Testis (tissue), 3 donors: ENCODE measurements around the gene RNU1-3. TPM values are rescaled to one million over a fixed set of nuclear protein-coding genes. Genes with fewer than 3 reads are reported as not detected.
"Not testable (repeated sequence)": the region's sequence is repeated elsewhere in the genome, so short reads cannot be mapped to it uniquely, and the experiment has no call there.

Source experiments
- DNase-seq: peaks from one replicate; pipeline ENCODE4 v3.0.0-alpha.2; 2019
- H3K27ac ChIP-seq, 2 donors: fragments of 200-600 bp; sonication (generic); one replicate each; pipeline ENCODE4 v1.5.1; 2019
- H3K27me3 ChIP-seq: fragments of 200-600 bp; sonication (generic); one replicate; pipeline ENCODE4 v1.5.1; 2019
- H3K36me3 ChIP-seq: fragments of 200-600 bp; sonication (generic); one replicate; pipeline ENCODE4 v1.5.1; 2017; ENCODE audit warnings: low read depth; ENCODE audit errors: missing control alignments
- H3K4me1 ChIP-seq: fragments of 200-600 bp; sonication (generic); one replicate; pipeline ENCODE4 v1.5.1; 2019
- H3K4me3 ChIP-seq, 2 donors: fragments of 200-600 bp; sonication (generic); one replicate each; pipeline ENCODE4 v1.5.1; 2017 to 2019
- H3K9me3 ChIP-seq: fragments of 200-600 bp; sonication (generic); one replicate; pipeline ENCODE4 v1.5.1; 2017
- CTCF ChIP-seq, 3 experiments: fragments of 450-650 bp in 2 of 3; fragments of 200-600 bp in 1 of 3; sonication (generic) in 1 of 3; IDR thresholded peaks; one replicate each; pipeline ENCODE4 v1.5.1; 2016 to 2019; ENCODE audit warnings: antibody characterized with exemption in 3 of 3, mild to moderate bottlenecking in 2 of 3, moderate library complexity in 1 of 3
- POLR2A ChIP-seq: fragments of 450-650 bp; IDR thresholded peaks from one replicate; pipeline ENCODE4 v1.6.1; 2017; ENCODE audit warnings: antibody characterized with exemption, mild to moderate bottlenecking, moderate library complexity
- WGBS, 2 donors: methylation state at CpG; one replicate each; pipeline ENCODE4 v1.1.5; 2018; 5-methylcytosine and 5-hydroxymethylcytosine counted together
- intact Hi-C: fragments of 100-400 bp; cut with DNase I; formaldehyde crosslinking; loops from one replicate; pipeline ENCODE4 v1.15.1; 2023; ENCODE audit warnings: low total_unique reads
- polyA plus RNA-seq: library from polyadenylated mRNA; stranded (reverse); fragments of 350-450 nt; fragmentation: Illumina TruSeq; extraction: RNeasy Lipid Tissue Mini Kit (QIAGEN cat#74804); gene quantifications from one replicate; pipeline ENCODE4 v1.2.3, GENCODE V29; 2014; ENCODE audit warnings: low read depth, low replicate concordance; ENCODE audit not compliant: insufficient read depth
- total RNA-seq, 2 donors: library from RNA; depleted of rRNA; stranded (reverse); fragments of >200 nt; gene quantifications; one replicate each; pipeline ENCODE4 v1.2.3, GENCODE V29; 2016

The RNU1-3 gene
- total and polyA plus RNA-seq, 3 donors from 2014 or later: under 0.01 to 18.9 (median under 0.01) TPM

- H3K36me3 ChIP-seq, H3K9me3 ChIP-seq, intact Hi-C loops, H3K4me3 ChIP-seq, H3K27me3 ChIP-seq, H3K27ac ChIP-seq, H3K4me1 ChIP-seq: not testable (repeated sequence)
- DNase-seq: peak; percentile 12
- WGBS, 2 donors: 81 to 85% methylated on average over 6 of the region's 6 CpGs
Measured at GRCh38 chr1:16637941-16638778, 28.6 kb downstream of the RNU1-3 start.

GRCh38 chr1:16636551-16637195 lies 30.1 kb downstream of the RNU1-3 start:
- DNase-seq: peak; percentile 13
- H3K27ac ChIP-seq, H3K4me1 ChIP-seq, H3K4me3 ChIP-seq, H3K27me3 ChIP-seq, H3K9me3 ChIP-seq, intact Hi-C loops, H3K36me3 ChIP-seq: not testable (repeated sequence)
- 88 to 89% methylated on average over 10 of the region's 10 CpGs for WGBS, 2 donors

- H3K36me3 ChIP-seq, H3K9me3 ChIP-seq, H3K4me3 ChIP-seq, H3K27ac ChIP-seq, H3K4me1 ChIP-seq, intact Hi-C loops, H3K27me3 ChIP-seq: not testable (repeated sequence)
- DNase-seq: peak; percentile 14
- 92 to 97% methylated on average over 5 of the region's 5 CpGs for WGBS, 2 donors
Measured at GRCh38 chr1:16635959-16636358, 30.8 kb downstream of the RNU1-3 start.

GRCh38 chr1:16633540-16634282 lies 33.0 kb downstream of the RNU1-3 start:
- H3K4me3 ChIP-seq, H3K9me3 ChIP-seq, H3K36me3 ChIP-seq, H3K27me3 ChIP-seq, intact Hi-C loops, H3K27ac ChIP-seq, H3K4me1 ChIP-seq: not testable (repeated sequence)
- peak; percentile 14 for DNase-seq
- WGBS, 2 donors: 89 to 90% methylated on average over 6 of the region's 6 CpGs

GRCh38 chr1:16632044-16632850 lies 34.5 kb downstream of the RNU1-3 start:
- DNase-seq: peak; percentile 2
- H3K36me3 ChIP-seq, H3K27ac ChIP-seq, H3K27me3 ChIP-seq, H3K9me3 ChIP-seq, intact Hi-C loops, H3K4me3 ChIP-seq, H3K4me1 ChIP-seq: not testable (repeated sequence)
- 91 to 93% methylated on average over 14 of the region's 14 CpGs for WGBS, 2 donors

- Histone ChIP-seq H3K27me3 (no peaks in the 10 kb centered on the region), H3K4me1 (no peaks in the 10 kb centered on the region), H3K4me3 (peak overlapping the region in 1 of 2 donors; percentile 55), H3K9me3 (no peaks in the 10 kb centered on the region), H3K36me3 (peaks cover 5% of the 10 kb centered on the region), H3K27ac (peak overlapping the region in 1 of 2 donors; percentile 3)
- WGBS, 2 donors: 71 to 82% methylated on average over 20 of the region's 20 CpGs
- TF ChIP-seq CTCF (IDR thresholded peaks at IDR 0.05) (no peak), POLR2A (no peak)
- intact Hi-C loops: no loop called here
- no peak for DNase-seq
Measured at GRCh38 chr1:16631248-16632043, 35.3 kb downstream of the RNU1-3 start.
